SK-N-SH (cell line): ENCODE results near the gene COL26A1. TPM values are rescaled to one million over a fixed set of nuclear protein-coding genes. Genes with fewer than 3 reads are reported as not detected.

ENCODE experiments used
- CTCF ChIA-PET: fragments of 300-600, 350-600 bp; formaldehyde crosslinking; extraction: SDS; loops from one replicate; lab custom pipeline; 2021; lab: Yijun Ruan, JAX
- POLR2A ChIA-PET: fragments of 350-600 bp; sonication (Branson Sonifier 250); formaldehyde crosslinking; extraction: SDS; loops from one replicate; lab custom pipeline; 2020; ENCODE audit warnings: antibody characterized with exemption, inconsistent platforms; lab: Yijun Ruan, JAX
- DNase-seq: peaks from one replicate; pipeline ENCODE4 v3.0.0; 2012
- H2AFZ ChIP-seq: fragments of 200-600 bp; sonication (generic); 2 replicates; pipeline ENCODE4 v1.8.1; 2016; ENCODE audit warnings: antibody characterized with exemption, mild to moderate bottlenecking, low read depth
- H3F3A ChIP-seq: fragments of 200-600 bp; sonication (generic); replicated peaks from 2 replicates; pipeline ENCODE3; 2016; ENCODE audit warnings: antibody characterized with exemption, mild to moderate bottlenecking; ENCODE audit not compliant: insufficient read depth
- H3K27ac ChIP-seq, 2 experiments: fragments of 200-500 bp in 1 of 2; fragments of 200-600 bp in 1 of 2; sonication (Bioruptor generic) in 1 of 2; sonication (generic), shearing (Covaris generic) in 1 of 2; 2 replicates each; pipeline versions ENCODE4 v1.5.1 to v1.6.1; 2014 to 2016; ENCODE audit warnings: low read depth in 2 of 2, inconsistent platforms in 1 of 2, low read length in 1 of 2, mild to moderate bottlenecking in 1 of 2, mixed read lengths in 1 of 2
- H3K27me3 ChIP-seq: fragments of 200-600 bp; sonication (generic), shearing (Covaris generic); 2 replicates; pipeline ENCODE4 v1.6.1; 2016; ENCODE audit warnings: mixed run types; ENCODE audit not compliant: insufficient read depth
- H3K36me3 ChIP-seq, 2 experiments: fragments of 200-500 bp in 1 of 2; fragments of 200-600 bp in 1 of 2; sonication (Bioruptor generic) in 1 of 2; sonication (generic) in 1 of 2; replicated peaks in 1 of 2; 2 replicates each; pipeline versions ENCODE3 to v1.5.1; 2014 to 2016; ENCODE audit warnings: low read length in 1 of 2, mild to moderate bottlenecking in 1 of 2; ENCODE audit not compliant: insufficient read depth in 2 of 2, control insufficient read depth in 1 of 2
- H3K4me1 ChIP-seq, 2 experiments: fragments of 200-500 bp in 1 of 2; fragments of 200-600 bp in 1 of 2; sonication (Bioruptor generic) in 1 of 2; sonication (generic), shearing (Covaris generic) in 1 of 2; 2 replicates each; pipeline versions ENCODE4 v1.5.1 to v1.6.1; 2014 to 2016; ENCODE audit warnings: low read depth in 1 of 2, low read length in 1 of 2, mixed run types in 1 of 2; ENCODE audit not compliant: insufficient read depth in 2 of 2, control insufficient read depth in 1 of 2
- H3K4me2 ChIP-seq: fragments of 200-600 bp; sonication (generic), shearing (Covaris generic); 2 replicates; pipeline ENCODE4 v1.6.1; 2017; ENCODE audit warnings: mixed run types
- H3K4me3 ChIP-seq, 2 experiments: fragments of 200-500 bp in 1 of 2; fragments of 200-600 bp in 1 of 2; sonication (Bioruptor generic) in 1 of 2; sonication (generic), shearing (Covaris generic) in 1 of 2; 2 replicates each; pipeline versions ENCODE4 v1.5.1 to v1.8.1; 2014 to 2016; ENCODE audit warnings: low read depth in 2 of 2, inconsistent platforms in 1 of 2, low read length in 1 of 2, mild to moderate bottlenecking in 1 of 2, mixed read lengths in 1 of 2, moderate library complexity in 1 of 2
- H3K79me2 ChIP-seq: fragments of 200-600 bp; sonication (generic); 2 replicates; pipeline ENCODE4 v1.8.1; 2017; ENCODE audit warnings: mild to moderate bottlenecking; ENCODE audit not compliant: insufficient read depth
- H3K9ac ChIP-seq: fragments of 200-600 bp; sonication (generic); 2 replicates; pipeline ENCODE4 v1.6.1; 2017; ENCODE audit warnings: mixed run types
- H3K9me2 ChIP-seq: fragments of 200-600 bp; sonication (generic); 2 replicates; pipeline ENCODE4 v1.6.1; 2017; ENCODE audit warnings: mixed run types
- H3K9me3 ChIP-seq: fragments of 200-600 bp; sonication (generic); 2 replicates; pipeline ENCODE4 v1.6.1; 2017; ENCODE audit warnings: mixed run types, mild to moderate bottlenecking, moderate library complexity
- H4K20me1 ChIP-seq: fragments of 200-600 bp; sonication (generic); 2 replicates; pipeline ENCODE4 v1.6.1; 2017; ENCODE audit warnings: mild to moderate bottlenecking, mixed run types; ENCODE audit not compliant: insufficient read depth
- CHD2 ChIP-seq: fragments of 150-350 bp; IDR thresholded peaks from 2 replicates; pipeline ENCODE4 v1.6.1; 2018; ENCODE audit warnings: low read length; ENCODE audit not compliant: partially characterized antibody
- EP300 ChIP-seq, 2 experiments: IDR thresholded peaks; 2 replicates each; pipeline versions ENCODE4 v1.4.0 to v1.6.1; 2012; ENCODE audit warnings: borderline replicate concordance in 1 of 2, low read depth in 1 of 2, low read length in 1 of 2
- GATA2 ChIP-seq: sonication (generic); formaldehyde crosslinking; IDR thresholded peaks from 2 replicates; pipeline ENCODE4 v1.5.0; 2020; ENCODE audit warnings: mild to moderate bottlenecking, missing genetic modification reagents
- JUND ChIP-seq: IDR thresholded peaks from 2 replicates; pipeline ENCODE4 v1.4.0; 2012
- MEF2A ChIP-seq: IDR thresholded peaks from 2 replicates; pipeline ENCODE4 v1.4.0; 2012; ENCODE audit warnings: low read depth, borderline replicate concordance
- MXI1 ChIP-seq: IDR thresholded peaks from 2 replicates; pipeline ENCODE4 v1.6.1; 2012; ENCODE audit warnings: mild to moderate bottlenecking, low read depth, low read length, improper control_type of control experiment
- NFIC ChIP-seq: IDR thresholded peaks from 2 replicates; pipeline ENCODE4 v1.4.0; 2012; ENCODE audit warnings: borderline replicate concordance
- NRF1 ChIP-seq: IDR thresholded peaks from 2 replicates; pipeline ENCODE4 v1.6.1; 2012; ENCODE audit warnings: low read depth, mild to moderate bottlenecking, low read length
- RFX5 ChIP-seq: IDR thresholded peaks from 2 replicates; pipeline ENCODE4 v1.6.1; 2012; ENCODE audit warnings: mild to moderate bottlenecking, improper control_type of control experiment, low read length
- TAF1 ChIP-seq: IDR thresholded peaks from 2 replicates; pipeline ENCODE4 v1.6.1; 2012; ENCODE audit warnings: low read depth, mild to moderate bottlenecking, low read length, moderate library complexity, borderline replicate concordance
- TCF12 ChIP-seq: IDR thresholded peaks from 2 replicates; pipeline ENCODE4 v1.4.0; 2012
- USF1 ChIP-seq: IDR thresholded peaks from 2 replicates; pipeline ENCODE4 v1.4.0; 2012; ENCODE audit warnings: low read depth, borderline replicate concordance
- WGBS: methylation state at CpG from one replicate; pipeline ENCODE4 v1.1.6; 2017; ENCODE audit warnings: low lambda C conversion rate; 5-methylcytosine and 5-hydroxymethylcytosine counted together
- polyA plus RNA-seq, 3 experiments: library from polyadenylated mRNA; depleted of rRNA; stranded (reverse); fragments of >200 nt; gene quantifications; 2 replicates each; pipeline ENCODE4 v1.2.3, GENCODE V29; 2012

The COL26A1 gene
- polyA plus RNA-seq, 1 of the 3 experiments (the other 2 are of a cell fraction) = 0.05 TPM

- POLR2A ChIA-PET = no interaction called here
- Histone ChIP-seq H2AFZ (no peak overlapping the region), H3K4me2 (no peak overlapping the region), H3K79me2 (no peaks in the 10 kb centered on the region), H3K9ac (no peak overlapping the region), H3K9me3 (no peaks in the 10 kb centered on the region), H4K20me1 (no peaks in the 10 kb centered on the region), H3K9me2 (no peaks in the 10 kb centered on the region), H3K4me1 (peaks cover 0 to 11% of the 10 kb centered on the region in 2 experiments; a peak in 1 of 4 replicates), H3F3A (no peaks in the 10 kb centered on the region), H3K36me3 (no peaks in the 10 kb centered on the region), H3K4me3 (no peak overlapping the region), H3K27ac (no peak overlapping the region), H3K27me3 (peaks cover 5% of the 10 kb centered on the region; the same call in 1 of the 2 replicates)
- CTCF ChIA-PET = interaction anchor here (0.8 to 6.3 kb wide), 8 partner anchors 14 to 674 kb away, joined by 3 to 70 read pairs (median 4); no protein-coding TSS in a partner anchor
- 91% methylated on average over 12 of the region's 16 CpGs for WGBS
- peak; percentile 31 for DNase-seq
- TF ChIP-seq TAF1 (no peak), MEF2A (no peak)
Observed at GRCh38 chr7:101598986-101599771, 236.5 kb downstream of the COL26A1 start.

- no peak overlapping the region for H2AFZ ChIP-seq
- H3K4me1 ChIP-seq = peaks cover 0 to 11% of the 10 kb centered on the region in 2 experiments; a peak in 1 of 4 replicates
- no peak overlapping the region for H3K9ac ChIP-seq
- no peak for DNase-seq
- ChIA-PET CTCF (interaction anchor here (0.8 to 6.4 kb wide), 10 partner anchors 10 to 673 kb away, joined by 3 to 70 read pairs (median 6); no protein-coding TSS in a partner anchor), POLR2A (no interaction called here)
- no peaks in the 10 kb centered on the region for H4K20me1 ChIP-seq
- H3F3A ChIP-seq = no peaks in the 10 kb centered on the region
- H3K9me3 ChIP-seq = no peaks in the 10 kb centered on the region
- H3K27ac ChIP-seq = no peak overlapping the region
- H3K4me2 ChIP-seq = no peak overlapping the region
- WGBS = 62% methylated on average over 3 of the region's 3 CpGs
- peaks cover 2% of the 10 kb centered on the region; the same call in 1 of the 2 replicates for H3K27me3 ChIP-seq
- H3K4me3 ChIP-seq = no peak overlapping the region
- no peaks in the 10 kb centered on the region for H3K9me2 ChIP-seq
- no peaks in the 10 kb centered on the region for H3K36me3 ChIP-seq
- H3K79me2 ChIP-seq = no peaks in the 10 kb centered on the region
- TF ChIP-seq NRF1 (no peak), CHD2 (no peak), JUND (no peak), MEF2A (no peak), GATA2 (CRISPR knock-in tag) (no peak), RFX5 (no peak), EP300 (IDR thresholded peaks at IDR 0.05; ENCODE audit: borderline replicate concordance in 1 of 2, low read depth in 1 of 2, low read length in 1 of 2) (no peak), NFIC (no peak), USF1 (no peak), TCF12 (no peak), MXI1 (no peak)
- TF ChIP-seq, all 33 proteins: peak for 0
Observed at GRCh38 chr7:101599787-101600186, 237.1 kb downstream of the COL26A1 start.
